Heart left ventricle (tissue), 16 donors: Measurements from ENCODE around the gene LYSMD1. TPM values are rescaled to one million over a fixed set of nuclear protein-coding genes. Genes with fewer than 3 reads are reported as not detected.

Experiments used
- ATAC-seq, 4 donors: fragments of 200-7000 bp; cut with Tn5 transposase; one replicate each; pipeline ENCODE4 v1.9.1; 2020 to 2022; ENCODE audit warnings: moderate library complexity in 4 of 4, mild to moderate bottlenecking in 3 of 4, moderate number of reproducible peaks in 1 of 4
- DNase-seq, 5 donors: peaks; one replicate each; pipeline ENCODE4 v3.0.0-alpha.2; 2020
- H3K27ac ChIP-seq, 12 donors: fragments of 200-600 bp; sonication (generic) in 4 of 12; one replicate each; pipeline versions ENCODE4 v1.5.0 to v1.8.0; 2016 to 2022; ENCODE audit warnings: mild to moderate bottlenecking in 2 of 12
- H3K27me3 ChIP-seq, 9 donors: fragments of 200-600 bp; sonication (generic) in 2 of 9; one replicate each; pipeline versions ENCODE4 v1.5.1 to v1.8.0; 2016 to 2022; ENCODE audit warnings: mild to moderate bottlenecking in 3 of 9
- H3K36me3 ChIP-seq, 9 donors: fragments of 200-600 bp; sonication (generic) in 2 of 9; one replicate each; pipeline versions ENCODE4 v1.5.0 to v1.8.0; 2018 to 2022; ENCODE audit warnings: mild to moderate bottlenecking in 2 of 9
- H3K4me1 ChIP-seq, 12 donors: fragments of 200-600 bp; sonication (generic) in 4 of 12; one replicate each; pipeline versions ENCODE4 v1.5.0 to v1.8.0; 2016 to 2022; ENCODE audit warnings: mild to moderate bottlenecking in 3 of 12
- H3K4me3 ChIP-seq, 12 donors: fragments of 200-600 bp; sonication (generic) in 4 of 12; one replicate each; pipeline versions ENCODE4 v1.5.0 to v1.8.0; 2017 to 2022; ENCODE audit warnings: mild to moderate bottlenecking in 9 of 12, moderate library complexity in 4 of 12
- H3K9me3 ChIP-seq, 12 donors: fragments of 200-600 bp; sonication (generic) in 4 of 12; one replicate each; pipeline versions ENCODE4 v1.5.0 to v1.8.0; 2016 to 2022; ENCODE audit warnings: mild to moderate bottlenecking in 1 of 12
- POLR2A ChIP-seq, 2 donors: fragments of 450-650 bp; IDR thresholded peaks; one replicate each; pipeline ENCODE4 v1.6.1; 2017; ENCODE audit warnings: antibody characterized with exemption in 2 of 2, mild to moderate bottlenecking in 2 of 2, moderate library complexity in 2 of 2
- WGBS, 4 donors: extraction: QIAGEN DNeasy Blood & Tissue Kit in 2 of 4; methylation state at CpG; one replicate each; pipeline versions ENCODE4 v1.1.5 to v1.1.7; 2013 to 2018; 5-methylcytosine and 5-hydroxymethylcytosine counted together
- intact Hi-C, 10 donors: fragments of 100-400 bp; cut with DNase I; formaldehyde crosslinking; loops; one replicate each; pipeline versions ENCODE4 v1.11.1 to v1.14.2; 2022
- polyA plus RNA-seq, 2 donors: library from polyadenylated mRNA; stranded (reverse); fragments of 200-250 nt; gene quantifications; one replicate each; pipeline ENCODE4 v1.2.3, GENCODE V29; 2013
- total RNA-seq, 9 donors: library from RNA; depleted of rRNA in 2 of 9; stranded (reverse); fragments of >200 nt in 2 of 9; fragmentation: NEBNext Ultra II Directional in 3 of 9; extraction: Animal tissue kit (Norgen Biotek cat#: 25700) in 3 of 9; gene quantifications; one replicate each; pipeline versions ENCODE4 v1.1.0 to v1.2.4, GENCODE V29; 2016 to 2023
- TF ChIP-seq, protein P1 (sequence below), 12 donors: fragments of 200-600 bp; sonication (generic) in 4 of 12; IDR thresholded peaks; one replicate each; pipeline versions ENCODE4 v1.5.0 to v1.8.0; 2018 to 2022; ENCODE audit warnings: antibody characterized with exemption in 12 of 12, mild to moderate bottlenecking in 5 of 12
- donor health status: ischemic (EF 13 %, LVEDD 7.1; RV severe dilation, severe dysfunction).
- donor health status: healthy with polysubstance abuse.
- donor health status: DM: no; HTN: yes; CAD: no.
- donor health status: DM: no; HTN: no; CAD: no.
- donor health status: ischemic (EF 25% LVEDD 6.9; RV normal size, moderate dysfunction).
- donor health status: ischemic (EF 25% LVEDD 5.7; RV mildly dilated, moderate dysfunction).
- donor health status: healthy.
- donor health status: DM: yes; HTN: yes; CAD: no.
- donor health status: ischemic (EF 35%, LVEDD 5.7; RV mildly dilated, moderate dysfunction).
- donor health status: nonischemic (EF 11% LVEDD 7.7; RV severe dilation, severe dysfunction).
- donor health status: DM: yes; HTN: yes; CAD: no.
- donor health status: PGD.
- donor health status: ischemic (EF 29% LVEDD 5.4; RV normal size, mild dysfunction).
- donor health status: nonischemic (EF 23%, LVEDD 6.1; RV moderate dilation, normal function).

LYSMD1 gene
- total and polyA plus RNA-seq, 11 donors: 6.8 to 26.8 (median 13.0) TPM

- H3K4me1 ChIP-seq: peaks cover 13 to 53% (median 39%) of the 10 kb centered on the region in 12 donors
- WGBS, 4 donors: 0 to 1% (median 0%) methylated on average over 36 to 61 of the region's 61 CpGs
- peaks cover 0 to 10% (median 3%) of the 10 kb centered on the region in 9 donors for H3K36me3 ChIP-seq
- peak within 1 kb of the TSS; percentile 66 to 97 (median 84) for H3K4me3 ChIP-seq
- no peaks in the 10 kb centered on the region for H3K9me3 ChIP-seq
- peak; percentile 93 to 95 (median 93) for ATAC-seq
- intact Hi-C loops: loop anchor here in 2 of 10 donors (2.0 to 10.0 kb wide), 3 partner anchors 18 to 139 kb away; partner anchors contain the start of genes LYSMD1 (in 1 of the 2), MINDY1 (in 1 of the 2) and PRUNE1 (in 1 of the 2)
- peak within 1 kb of the TSS; percentile 79 to 92 (median 87) for H3K27ac ChIP-seq
- peak; percentile 97 to 98 (median 98) for DNase-seq
- H3K27me3 ChIP-seq: peaks cover 0 to 5% (median 0%) of the 10 kb centered on the region in 9 donors
- TF ChIP-seq POLR2A (IDR thresholded peaks at IDR 0.05): peak; percentile 94 to 97
- TF ChIP-seq, protein P1, sequence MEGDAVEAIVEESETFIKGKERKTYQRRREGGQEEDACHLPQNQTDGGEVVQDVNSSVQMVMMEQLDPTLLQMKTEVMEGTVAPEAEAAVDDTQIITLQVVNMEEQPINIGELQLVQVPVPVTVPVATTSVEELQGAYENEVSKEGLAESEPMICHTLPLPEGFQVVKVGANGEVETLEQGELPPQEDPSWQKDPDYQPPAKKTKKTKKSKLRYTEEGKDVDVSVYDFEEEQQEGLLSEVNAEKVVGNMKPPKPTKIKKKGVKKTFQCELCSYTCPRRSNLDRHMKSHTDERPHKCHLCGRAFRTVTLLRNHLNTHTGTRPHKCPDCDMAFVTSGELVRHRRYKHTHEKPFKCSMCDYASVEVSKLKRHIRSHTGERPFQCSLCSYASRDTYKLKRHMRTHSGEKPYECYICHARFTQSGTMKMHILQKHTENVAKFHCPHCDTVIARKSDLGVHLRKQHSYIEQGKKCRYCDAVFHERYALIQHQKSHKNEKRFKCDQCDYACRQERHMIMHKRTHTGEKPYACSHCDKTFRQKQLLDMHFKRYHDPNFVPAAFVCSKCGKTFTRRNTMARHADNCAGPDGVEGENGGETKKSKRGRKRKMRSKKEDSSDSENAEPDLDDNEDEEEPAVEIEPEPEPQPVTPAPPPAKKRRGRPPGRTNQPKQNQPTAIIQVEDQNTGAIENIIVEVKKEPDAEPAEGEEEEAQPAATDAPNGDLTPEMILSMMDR (IDR thresholded peaks at IDR 0.05): no peak
Measured at GRCh38 chr1:151146412-151147131, 19.1 kb downstream of the LYSMD1 start, which contains the start of gene SEMA6C. Gene SEMA6C, minus strand, starts transcription at chr1:151146631. Its CDS starts 4,010 bp downstream, at chr1:151142621.

DNA sequence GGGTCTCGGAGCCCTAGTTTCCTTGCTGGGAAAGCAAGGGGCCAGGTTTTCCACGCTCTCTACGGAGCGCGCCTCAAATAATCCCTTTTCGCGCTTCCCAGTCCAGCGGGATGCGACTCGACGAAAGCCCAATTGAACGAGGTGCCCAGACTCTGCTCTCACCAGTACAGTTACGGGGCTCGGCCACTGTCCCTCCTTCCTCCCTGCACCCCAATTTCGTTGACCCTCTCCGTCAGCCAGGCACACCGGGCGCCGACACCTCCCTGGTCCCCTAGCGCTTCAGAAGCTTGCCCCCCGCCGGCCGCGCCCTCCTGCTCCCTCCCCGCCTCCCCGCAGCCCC lies 19.7 kb downstream of the LYSMD1 start:
- Histone ChIP-seq H3K4me3 (peak overlapping the region; percentile 66 to 97 (median 84)), H3K36me3 (peaks cover 0 to 15% (median 3%) of the 10 kb centered on the region in 9 donors), H3K9me3 (no peaks in the 10 kb centered on the region), H3K27me3 (peaks cover 0 to 5% (median 0%) of the 10 kb centered on the region in 9 donors), H3K4me1 (peaks cover 13 to 58% (median 39%) of the 10 kb centered on the region in 12 donors), H3K27ac (peak overlapping the region; percentile 79 to 92 (median 87))
- WGBS, 4 donors: 0 to 2% (median 1%) methylated on average over 11 to 26 of the region's 26 CpGs
- intact Hi-C loops: loop anchor here in 2 of 10 donors (2.0 to 10.0 kb wide), 3 partner anchors 19 to 139 kb away; partner anchors contain the start of genes LYSMD1 (in 1 of the 2), MINDY1 (in 1 of the 2) and PRUNE1 (in 1 of the 2)
- ATAC-seq (peak in 3 of 4 donors; percentile 1 to 2 (median 1)), DNase-seq (no peak)
- no peak for TF ChIP-seq POLR2A (IDR thresholded peaks at IDR 0.05)
- TF ChIP-seq, protein P1 (IDR thresholded peaks at IDR 0.05): no peak

- H3K4me3 ChIP-seq: peak overlapping the region; percentile 66 to 97 (median 84)
- TF ChIP-seq POLR2A (IDR thresholded peaks at IDR 0.05): no peak
- TF ChIP-seq, protein P1 (IDR thresholded peaks at IDR 0.05): no peak
- H3K27ac ChIP-seq: peak overlapping the region; percentile 79 to 92 (median 87)
- WGBS, 4 donors: 2 to 7% (median 4%) methylated on average over 37 to 43 of the region's 43 CpGs
- no peaks in the 10 kb centered on the region for H3K9me3 ChIP-seq
- H3K27me3 ChIP-seq: peaks cover 0 to 5% (median 0%) of the 10 kb centered on the region in 9 donors
- H3K4me1 ChIP-seq: peaks cover 13 to 58% (median 39%) of the 10 kb centered on the region in 12 donors
- ATAC-seq (peak in 3 of 4 donors; percentile 0 to 4 (median 1)), DNase-seq (peak in 4 of 5 donors; percentile 45 to 72 (median 54))
- intact Hi-C loops: loop anchor here in 2 of 10 donors (2.0 to 10.0 kb wide), 3 partner anchors 19 to 138 kb away; partner anchors contain the start of genes LYSMD1 (in 1 of the 2), MINDY1 (in 1 of the 2) and PRUNE1 (in 1 of the 2)
- peaks cover 0 to 16% (median 3%) of the 10 kb centered on the region in 9 donors for H3K36me3 ChIP-seq
Measured at GRCh38 chr1:151145304-151146071, 20.2 kb downstream of the LYSMD1 start.
